ENCODE measurements around the gene IRAK3.

GRCh38 chr12:66203820-66204219 lies 14.8 kb downstream of the IRAK3 start:
- TF ChIP-seq, protein P1, sequence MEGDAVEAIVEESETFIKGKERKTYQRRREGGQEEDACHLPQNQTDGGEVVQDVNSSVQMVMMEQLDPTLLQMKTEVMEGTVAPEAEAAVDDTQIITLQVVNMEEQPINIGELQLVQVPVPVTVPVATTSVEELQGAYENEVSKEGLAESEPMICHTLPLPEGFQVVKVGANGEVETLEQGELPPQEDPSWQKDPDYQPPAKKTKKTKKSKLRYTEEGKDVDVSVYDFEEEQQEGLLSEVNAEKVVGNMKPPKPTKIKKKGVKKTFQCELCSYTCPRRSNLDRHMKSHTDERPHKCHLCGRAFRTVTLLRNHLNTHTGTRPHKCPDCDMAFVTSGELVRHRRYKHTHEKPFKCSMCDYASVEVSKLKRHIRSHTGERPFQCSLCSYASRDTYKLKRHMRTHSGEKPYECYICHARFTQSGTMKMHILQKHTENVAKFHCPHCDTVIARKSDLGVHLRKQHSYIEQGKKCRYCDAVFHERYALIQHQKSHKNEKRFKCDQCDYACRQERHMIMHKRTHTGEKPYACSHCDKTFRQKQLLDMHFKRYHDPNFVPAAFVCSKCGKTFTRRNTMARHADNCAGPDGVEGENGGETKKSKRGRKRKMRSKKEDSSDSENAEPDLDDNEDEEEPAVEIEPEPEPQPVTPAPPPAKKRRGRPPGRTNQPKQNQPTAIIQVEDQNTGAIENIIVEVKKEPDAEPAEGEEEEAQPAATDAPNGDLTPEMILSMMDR (IDR thresholded peaks at IDR 0.05): no peak
- no peak for TF ChIP-seq ZFX (IDR thresholded peaks at IDR 0.05; ENCODE audit: borderline replicate concordance)

Measured in 22Rv1 (cell line).